Pulmonary artery endothelial cell (primary cell): ENCODE measurements around the gene NUP210. TPM values are rescaled to one million over a fixed set of nuclear protein-coding genes. Genes with fewer than 3 reads are reported as not detected.
A peak's percentile ranks its signal among the peaks of the same experiment; 100 is the strongest.

ENCODE experiments used
- DNase-seq: peaks from one replicate; pipeline ENCODE4 v3.0.0-alpha.2; 2011; ENCODE audit warnings: low read depth, low spot score
- total RNA-seq: library from RNA; depleted of rRNA; stranded (reverse); fragments of >200 nt; gene quantifications from 2 replicates; pipeline ENCODE4 v1.2.3, GENCODE V29; 2014

The NUP210 gene
- total RNA-seq, 1 donor from 2014 or later, result 1.1 TPM

DNA sequence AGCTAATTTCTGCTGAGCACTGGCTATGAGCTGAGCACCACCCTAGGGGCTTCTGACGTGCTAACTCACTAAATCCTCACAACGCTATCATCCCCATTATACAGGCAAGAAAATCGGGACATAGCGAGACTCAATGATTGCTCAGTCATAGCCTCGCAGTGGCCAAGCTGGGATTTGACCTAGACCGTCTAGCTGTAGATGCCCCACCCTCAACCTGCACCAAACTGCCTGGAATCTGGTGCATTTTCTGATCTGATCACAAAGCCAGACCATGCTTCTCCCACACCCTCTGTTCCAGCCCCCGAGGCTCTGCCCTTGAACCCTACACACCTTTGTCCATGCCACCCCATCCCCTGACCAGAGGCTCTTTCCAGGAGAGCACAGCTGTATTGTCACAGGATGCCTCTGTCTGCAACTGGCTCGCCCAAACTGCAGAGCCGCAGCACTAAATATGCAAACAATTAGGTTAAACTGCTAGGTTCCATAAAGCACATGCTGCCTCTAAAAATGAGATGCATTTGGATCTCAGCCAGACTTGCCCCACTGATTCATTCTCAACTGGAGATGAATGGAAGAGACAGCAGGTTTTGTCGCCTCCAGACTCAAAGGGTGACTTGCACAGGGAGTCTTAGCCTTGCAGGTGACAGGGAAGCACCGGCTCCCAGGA lies 95.2 kb downstream of the NUP210 start:
- no peak for DNase-seq

DNA sequence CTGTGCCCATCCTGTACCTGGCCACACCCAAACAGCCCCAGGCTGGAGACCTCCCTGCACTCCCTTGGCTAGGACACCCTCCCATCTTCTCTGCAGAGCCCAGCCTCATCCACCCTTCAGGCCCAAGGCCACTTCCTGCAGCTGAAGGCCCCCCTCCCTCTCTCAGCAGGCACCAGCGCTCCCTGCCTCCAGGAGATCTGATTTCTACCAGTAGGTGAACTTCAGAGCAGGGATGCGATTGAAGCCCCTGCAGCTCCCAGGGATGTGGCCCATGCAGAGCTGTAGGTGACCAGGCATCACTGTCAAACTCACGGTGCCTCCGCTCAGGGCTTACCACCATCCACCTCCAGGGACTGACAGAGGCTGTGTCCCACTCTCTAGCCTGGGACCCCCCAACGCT lies 96.3 kb downstream of the NUP210 start:
- DNase-seq, result no peak

DNA sequence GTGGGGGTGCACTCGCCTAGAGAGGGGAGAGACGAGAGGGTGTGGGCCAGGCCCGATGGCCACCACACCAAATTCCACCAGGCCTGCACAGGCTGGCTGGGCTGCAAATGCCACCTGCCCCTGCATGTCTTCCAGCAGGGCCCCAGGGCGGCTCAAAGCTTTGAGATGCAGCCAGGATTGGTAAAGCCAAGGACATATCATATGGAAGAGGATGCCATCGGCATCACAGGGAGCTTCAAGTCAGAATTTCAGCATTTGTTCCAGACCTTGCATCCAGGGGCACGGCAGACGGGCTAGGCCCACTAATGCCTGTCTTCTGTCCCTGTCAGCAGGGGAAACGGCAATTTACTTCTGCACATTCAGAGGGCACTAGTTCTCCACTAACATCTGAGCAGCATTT lies 97.8 kb downstream of the NUP210 start:
- DNase-seq, result no peak

DNA sequence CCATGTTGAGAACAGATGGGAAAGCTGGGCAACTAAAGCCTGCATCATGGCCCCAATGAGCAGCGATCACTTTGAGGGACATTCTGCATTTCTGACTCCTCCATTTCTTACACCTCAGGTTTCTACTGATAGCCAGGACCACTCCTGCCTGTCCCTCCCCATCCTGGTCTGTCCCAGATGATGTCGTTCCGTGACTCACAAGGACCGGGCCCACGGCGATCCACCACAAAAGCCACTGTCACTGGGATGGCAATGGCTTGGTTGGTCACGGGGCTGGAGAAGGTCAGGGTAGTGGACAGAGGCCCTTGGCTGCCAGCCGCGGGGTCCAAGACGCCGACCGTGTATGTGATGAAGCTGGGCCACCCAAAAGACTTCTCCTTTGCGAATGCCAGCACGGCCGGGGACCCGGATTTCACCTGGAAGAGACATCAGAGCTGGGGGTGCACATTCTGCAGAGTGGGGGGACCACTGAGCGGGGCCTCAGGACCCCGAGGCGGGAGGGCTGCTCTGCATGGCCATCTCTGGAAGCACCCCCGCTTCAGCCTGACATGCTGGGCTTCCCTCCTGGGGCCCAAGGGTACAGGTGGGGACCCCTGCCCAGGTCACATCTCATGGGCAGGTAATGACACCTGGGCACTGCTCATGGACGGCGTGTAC lies 100.4 kb downstream of the NUP210 start:
- no peak for DNase-seq

DNA sequence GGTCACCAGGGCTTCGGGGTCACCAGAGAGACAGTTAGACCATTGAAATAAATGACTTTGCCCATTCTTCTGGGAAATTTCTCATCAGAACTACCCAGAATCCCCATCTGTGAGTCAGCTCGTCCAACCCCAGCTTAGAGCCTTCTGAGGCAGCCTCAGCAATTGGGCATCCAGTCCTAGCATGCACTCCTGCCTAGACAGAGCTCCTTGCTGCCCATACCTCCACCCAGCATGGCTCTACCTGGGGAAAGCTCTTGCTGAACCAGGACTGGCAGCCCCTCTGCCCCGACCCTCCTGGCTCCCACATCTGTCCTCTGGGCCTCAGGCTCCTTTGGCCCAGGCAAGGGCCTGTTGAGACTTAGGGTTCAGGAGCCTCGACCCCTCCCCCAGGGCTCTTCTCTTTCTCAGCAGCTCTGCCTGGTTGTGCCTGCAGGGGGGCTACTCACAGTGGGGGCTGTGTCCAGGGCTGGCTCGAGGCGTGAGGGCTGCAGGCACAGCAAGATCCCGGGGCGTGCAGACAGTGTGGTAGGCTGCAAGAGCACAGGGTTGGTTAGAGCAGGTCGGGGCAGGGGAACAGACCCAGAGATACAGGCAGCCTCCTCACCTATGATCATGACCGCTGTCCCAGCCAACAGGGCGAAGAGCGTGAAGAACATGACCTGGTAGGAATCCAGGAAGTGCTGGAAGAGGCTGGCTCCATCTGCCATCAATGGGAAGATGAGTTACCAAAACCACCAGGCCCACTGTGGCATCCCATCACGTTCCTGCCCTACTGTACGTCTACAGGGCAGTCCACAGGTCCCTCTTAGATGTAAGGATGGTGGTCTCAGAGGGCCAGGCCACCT lies 101.3 kb downstream of the NUP210 start:
- no peak for DNase-seq

DNA sequence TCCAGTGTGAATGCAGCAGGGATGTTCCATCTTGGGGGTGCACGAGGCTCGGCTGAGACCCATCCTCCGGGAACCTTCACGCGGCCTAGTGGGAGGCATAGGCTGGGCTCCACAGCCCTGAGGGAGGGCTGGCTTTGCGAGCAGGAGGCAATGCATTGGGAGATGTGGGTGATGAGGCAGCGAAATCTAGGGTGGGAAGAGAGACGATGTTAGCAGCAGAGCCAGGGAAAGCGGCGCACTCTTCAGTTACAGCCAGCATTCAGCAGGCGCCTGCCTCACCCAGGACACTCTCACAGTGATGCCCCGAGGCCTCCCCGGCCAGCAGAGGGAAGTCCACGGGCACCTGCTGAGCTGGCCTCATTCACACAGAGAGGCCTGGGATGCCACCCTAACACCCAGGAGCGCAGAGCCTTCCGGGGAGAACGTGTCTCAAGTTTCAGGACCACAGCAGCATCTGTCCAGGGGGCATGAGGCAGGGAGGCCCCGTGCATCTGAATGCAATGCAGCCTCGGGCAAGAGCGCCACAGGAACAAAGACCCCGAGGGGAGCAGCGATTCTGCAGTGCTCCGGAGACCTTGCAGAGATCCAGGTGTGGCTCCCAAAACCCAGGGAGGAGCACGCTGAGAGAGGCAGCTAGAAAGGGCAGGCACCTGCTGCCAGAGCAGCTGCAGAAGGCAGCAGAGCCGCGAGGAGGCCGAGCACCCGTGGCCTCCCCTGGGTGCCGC lies 102.4 kb downstream of the NUP210 start:
- no peak for DNase-seq

DNA sequence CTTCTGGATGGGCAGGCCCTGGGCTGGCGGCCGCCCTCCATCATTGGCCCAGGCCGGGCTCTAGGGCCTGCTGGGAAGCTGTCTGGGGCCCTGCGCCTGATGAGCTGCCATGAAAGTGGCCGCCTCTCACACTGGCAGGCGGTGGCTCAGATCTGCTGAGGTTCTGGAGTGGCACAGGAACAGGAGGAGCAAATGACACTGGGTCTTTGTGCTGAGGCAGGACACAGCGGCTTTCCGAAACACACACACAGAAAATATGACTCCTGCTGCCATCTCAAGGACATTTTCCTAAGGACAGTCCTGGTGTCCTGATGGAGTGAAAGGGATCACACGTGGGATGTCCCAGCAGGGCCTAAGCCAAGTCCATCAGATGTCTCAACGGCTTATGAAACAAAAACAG lies 103.5 kb downstream of the NUP210 start:
- DNase-seq, result no peak

DNA sequence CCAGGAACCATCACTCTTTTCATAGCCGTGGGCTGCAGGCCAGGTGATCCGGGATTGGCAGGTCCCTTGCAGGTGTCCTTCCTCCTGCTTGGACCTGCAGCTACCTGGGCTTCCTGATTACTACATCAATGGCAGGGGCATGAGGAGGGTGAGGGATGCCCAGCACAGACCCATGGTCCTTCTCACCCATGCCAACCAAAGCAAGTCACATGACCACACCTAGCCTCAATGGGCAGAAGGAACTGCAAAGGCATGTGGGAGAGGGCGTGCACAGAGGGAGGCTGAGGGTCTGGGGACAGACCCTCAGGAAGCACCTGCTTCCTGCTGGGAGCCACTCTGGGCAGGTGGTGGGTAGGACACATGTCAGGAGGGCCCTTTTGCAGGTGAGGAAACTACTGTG lies 105.2 kb downstream of the NUP210 start:
- no peak for DNase-seq

DNA sequence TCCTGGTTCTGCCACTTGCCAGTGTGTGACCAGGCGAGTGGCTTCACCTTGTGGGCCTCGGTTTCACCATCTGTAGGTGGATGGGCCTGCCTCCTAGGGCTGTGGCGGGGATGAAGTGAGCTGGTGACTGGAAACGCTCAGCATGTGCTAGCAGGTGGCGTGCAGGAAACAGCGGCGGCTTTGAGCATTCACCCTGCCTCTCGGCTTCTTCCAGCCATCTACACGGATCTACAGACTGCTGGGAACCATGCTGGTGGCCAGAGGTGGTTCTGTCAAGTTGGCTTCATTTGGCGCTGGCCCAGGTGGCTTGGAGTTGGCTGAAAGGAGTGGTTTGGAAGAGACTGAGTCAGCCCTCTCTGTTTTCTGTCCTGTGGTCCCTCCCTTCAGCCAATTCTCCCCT lies 106.3 kb downstream of the NUP210 start:
- DNase-seq, result no peak

DNA sequence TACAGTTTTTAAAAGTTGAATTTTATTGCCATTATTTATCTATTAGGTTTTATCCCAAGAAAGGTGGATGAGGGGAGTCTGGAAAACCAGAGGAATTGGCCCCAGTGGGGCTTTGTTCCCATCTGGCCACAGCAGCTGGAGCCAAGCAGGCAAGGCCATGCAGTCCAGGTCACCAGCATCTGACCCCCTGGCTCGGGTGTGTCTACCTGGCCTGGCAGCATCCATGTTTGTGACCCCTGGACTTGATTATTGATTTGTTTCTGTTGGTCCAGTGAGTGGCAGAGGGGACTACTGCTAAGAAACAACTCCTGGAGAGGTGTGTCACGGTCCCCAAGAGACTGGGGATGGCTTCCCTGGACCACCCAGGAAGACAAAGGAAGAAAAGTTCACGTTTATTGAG lies 111.1 kb downstream of the NUP210 start:
- DNase-seq, result no peak

DNA sequence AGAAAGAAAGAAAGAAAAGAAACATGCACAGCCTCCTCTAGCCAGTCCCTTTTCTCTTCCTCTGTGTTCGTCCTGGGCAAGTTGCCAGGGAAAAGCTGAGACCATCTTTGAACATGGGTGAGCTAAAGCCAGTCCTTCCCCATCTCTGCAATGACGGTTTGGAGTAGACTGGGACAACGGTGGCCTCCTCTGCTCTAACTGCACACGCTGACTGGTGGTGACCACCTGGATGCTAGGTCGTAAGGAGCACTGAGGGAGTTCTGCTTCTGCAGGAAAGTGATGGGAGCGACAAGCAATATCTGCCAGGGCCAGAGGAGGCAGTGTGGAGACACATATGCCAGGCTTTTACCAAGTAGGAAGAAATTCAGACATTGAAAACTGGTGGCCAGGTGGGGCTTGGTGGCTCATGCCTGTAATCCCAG lies 111.7 kb downstream of the NUP210 start:
- peak; percentile 8 for DNase-seq

DNA sequence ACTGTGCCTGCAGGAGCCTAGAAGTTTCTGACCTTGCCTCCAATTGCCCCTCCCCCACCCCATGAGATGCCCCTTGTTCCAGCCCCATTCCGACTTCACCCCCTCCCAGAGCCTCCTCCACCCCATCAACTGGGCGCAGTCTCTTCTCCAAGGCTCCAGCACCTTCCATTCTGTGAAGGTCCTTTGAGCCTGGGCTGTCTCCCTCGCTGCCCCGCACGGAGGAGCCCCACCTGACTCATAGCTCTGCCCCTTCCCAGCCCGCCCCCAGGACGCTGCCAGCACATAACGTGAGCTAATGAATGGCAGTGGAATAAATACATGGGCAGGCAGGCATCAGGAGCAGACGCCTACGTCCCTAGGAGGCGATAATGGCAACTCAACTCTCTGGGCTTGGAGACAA lies 113.1 kb downstream of the NUP210 start:
- DNase-seq, result no peak

DNA sequence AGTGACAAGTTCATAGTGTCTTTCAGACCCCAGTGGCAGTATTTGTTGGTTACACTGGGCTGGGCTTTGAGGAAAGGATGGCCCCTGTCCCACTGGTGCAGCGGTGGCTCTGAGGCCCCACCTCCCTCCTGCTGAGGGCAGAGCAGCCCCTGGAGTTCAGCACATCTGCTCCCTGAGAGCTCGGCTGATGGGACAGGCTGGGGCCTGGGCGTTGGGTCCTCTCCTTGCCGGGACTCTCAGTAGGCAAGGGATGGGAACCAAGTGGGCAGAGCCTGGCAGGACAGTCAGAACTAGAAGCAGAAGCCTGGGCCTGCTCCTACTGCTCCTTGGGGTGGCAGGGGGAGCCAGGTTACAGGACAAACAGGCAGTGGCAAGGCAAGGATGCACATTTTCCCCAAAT lies 114.5 kb downstream of the NUP210 start:
- no peak for DNase-seq

DNA sequence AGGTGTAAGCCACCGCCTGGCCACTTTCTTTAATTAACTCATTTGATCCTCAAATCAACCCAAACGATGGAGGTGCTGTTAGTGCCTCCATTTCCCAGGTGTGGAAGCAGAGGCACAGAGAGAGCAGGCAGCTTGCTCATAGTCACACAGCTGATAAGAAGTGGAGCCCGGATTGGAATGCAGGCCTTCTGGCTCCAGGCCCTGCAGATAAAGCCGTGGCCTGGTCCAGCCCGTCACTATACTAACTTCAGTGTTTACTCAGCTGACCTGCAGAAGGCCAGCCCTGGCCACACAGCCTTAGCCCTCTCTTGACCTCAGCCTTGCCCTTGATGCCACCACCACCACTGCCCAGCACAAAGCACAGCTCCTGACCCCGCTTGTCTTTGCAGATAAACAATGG lies 116.7 kb downstream of the NUP210 start:
- DNase-seq, result no peak

DNA sequence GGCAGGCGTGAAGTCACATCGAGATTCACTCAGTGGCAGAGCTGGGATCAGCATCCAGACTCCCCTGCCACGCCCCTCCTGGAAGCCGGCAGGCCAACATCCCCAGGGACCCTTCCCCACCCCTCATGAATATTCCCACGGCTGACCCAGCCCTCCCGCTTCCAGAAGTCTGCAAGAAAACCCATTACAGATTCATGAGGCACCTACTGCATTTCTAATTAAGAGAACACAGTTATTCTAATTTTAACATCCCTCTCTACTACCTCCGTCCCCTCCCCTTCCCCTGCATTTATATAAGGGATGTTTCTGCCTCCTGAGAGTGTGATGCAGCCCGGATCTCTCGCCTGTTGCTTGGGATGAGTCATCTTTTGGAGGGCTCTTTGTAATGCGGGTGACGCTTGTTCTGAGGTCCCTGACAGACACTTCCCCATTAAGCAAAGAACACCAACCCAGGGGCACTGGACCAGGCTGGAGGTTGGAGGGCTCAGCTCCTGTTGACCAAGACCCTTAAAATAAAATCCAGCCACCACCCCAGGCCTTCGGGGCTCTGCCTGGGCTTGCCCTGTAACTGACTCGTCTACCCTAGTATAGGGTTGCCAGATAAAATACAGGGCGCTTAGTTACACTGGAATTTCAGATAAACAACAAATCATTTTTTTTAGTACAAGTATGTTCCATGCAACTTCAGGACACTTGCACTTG lies 118.7 kb downstream of the NUP210 start:
- no peak for DNase-seq

DNA sequence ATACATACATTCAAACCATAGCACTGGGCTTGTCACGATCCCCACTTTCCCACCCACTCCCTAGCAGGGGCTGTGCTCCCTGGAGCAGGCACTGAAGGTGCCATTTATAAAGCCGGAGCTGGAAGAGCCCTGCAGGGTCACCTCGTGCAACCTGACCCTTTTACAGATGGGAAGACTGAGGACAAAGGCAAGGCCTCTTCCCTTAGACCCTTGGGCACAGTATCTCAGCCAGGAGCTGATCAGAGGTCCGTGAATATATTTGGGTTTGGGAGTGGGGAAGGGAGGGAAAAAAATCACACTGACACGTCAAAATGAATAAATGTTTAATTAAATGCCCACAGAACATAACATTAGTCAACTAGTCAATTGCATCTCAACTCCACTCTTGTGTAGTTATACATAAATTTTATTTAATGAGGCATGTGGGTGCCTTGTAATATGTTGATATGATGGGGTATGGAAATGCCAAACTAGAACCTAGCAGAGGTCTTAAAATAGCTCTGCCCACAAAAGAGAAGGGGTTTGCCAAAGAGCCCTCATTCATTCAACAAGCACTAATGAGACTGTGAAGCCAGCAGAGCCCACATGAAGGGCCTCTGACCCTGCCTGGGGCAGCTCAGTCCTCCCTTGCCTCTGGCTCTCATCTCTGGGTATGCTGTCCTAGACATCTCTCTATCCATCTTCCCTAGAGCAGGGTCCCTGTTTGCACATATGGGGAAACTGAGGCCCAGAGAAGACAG lies 119.4 kb downstream of the NUP210 start:
- no peak for DNase-seq

DNA sequence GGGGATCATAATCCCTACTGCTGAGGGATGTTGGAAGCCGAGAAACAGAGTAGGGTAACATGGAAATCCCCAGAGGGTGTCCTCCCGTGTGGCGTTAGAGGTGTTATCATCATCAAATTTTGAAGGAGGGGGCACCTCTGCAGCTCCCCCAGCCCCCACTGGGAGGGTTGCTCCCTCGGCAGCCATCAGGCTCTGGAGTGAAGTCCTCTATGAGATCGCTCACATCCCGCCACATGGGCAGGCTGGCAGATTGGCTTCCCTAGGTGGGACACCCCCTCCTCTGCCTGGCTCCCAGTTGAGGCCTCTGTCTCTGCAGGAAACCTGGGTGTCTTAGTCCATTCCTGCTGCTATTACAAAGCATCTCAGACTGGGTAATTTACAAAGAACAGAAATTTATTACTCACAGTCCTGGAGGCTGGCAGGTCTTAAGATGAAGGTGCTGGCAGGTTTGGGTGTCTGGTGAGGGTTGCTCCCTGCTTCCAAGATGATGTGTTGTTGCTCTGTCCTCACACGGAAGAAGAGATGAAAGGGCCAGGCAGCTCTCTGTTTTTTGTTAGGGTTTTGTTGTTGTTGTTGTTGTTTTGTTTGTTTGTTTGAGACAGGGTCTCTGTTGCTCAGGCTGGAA lies 120.5 kb downstream of the NUP210 start:
- no peak for DNase-seq

DNA sequence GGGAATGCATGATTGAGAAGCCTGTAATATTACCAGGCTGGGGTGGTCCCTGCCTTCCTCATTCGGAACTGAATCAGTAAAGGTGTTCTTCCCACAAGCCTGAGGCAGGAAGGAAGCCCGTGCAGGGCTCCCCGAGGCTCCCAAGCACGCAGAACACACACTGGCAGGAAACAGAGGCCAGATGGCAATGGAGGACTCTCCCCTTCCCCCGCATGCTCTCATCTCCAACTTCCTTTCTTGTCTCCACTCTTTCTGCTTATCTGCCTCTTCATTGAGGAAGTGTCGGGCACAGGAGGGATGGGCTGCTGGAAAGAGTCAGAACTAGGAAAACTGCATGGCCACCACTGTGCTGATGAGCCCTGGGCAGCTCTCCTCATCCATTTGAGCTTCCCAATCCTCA lies 123.5 kb downstream of the NUP210 start:
- no peak for DNase-seq

DNA sequence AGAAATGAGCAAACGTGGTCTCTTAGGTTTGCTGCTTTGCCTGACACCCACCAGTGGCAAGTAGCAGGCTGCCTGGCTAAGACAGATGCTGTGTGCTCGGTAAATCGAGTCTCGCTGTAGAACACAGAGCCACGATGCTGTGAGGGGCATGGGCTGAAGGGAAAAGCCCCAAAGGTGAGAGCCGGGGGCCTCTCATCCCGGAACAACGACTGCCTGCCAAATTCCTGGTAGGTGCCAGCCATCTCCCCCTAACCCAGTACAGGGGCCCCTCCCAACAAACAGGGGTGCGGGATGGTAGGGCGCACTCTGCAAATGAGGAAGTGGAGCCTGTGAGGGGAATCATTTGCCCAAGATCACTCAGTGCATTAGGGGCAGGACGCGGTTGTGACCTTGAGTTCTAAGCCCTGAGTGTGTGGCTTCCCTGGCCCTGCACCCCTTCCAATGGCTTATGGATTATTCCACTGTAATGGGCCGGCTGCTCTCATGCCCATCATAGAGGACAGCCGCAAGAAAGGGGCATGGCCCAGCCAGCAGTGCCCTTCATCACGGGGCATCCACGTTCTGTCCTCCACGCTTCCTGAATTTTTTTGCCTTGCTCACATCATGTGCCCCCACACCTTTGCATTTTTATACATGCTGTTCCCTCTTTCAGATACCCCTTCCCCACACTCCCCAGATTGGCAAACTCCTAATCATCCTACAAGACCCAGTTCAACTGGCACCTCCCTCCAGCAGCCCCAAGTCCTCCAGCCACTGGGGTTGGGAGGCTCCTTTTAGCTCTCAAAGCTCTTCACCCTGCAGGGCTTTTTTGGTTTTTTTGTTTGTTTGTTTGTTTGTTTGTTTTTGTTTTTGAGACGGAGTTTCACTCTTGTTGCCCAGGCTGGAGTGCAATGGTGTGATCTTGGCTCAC lies 125.4 kb downstream of the NUP210 start:
- no peak for DNase-seq
